ENCODE results near the gene C10orf120. TPM values are rescaled to one million over a fixed set of nuclear protein-coding genes. Genes with fewer than 3 reads are reported as not detected.

C10orf120 gene
- total and polyA plus RNA-seq, 10 donors = not detected

- H3K27me3 ChIP-seq (replicated peaks in 1 of 7) = no peaks in the 10 kb centered on the region
- H3K4me3 ChIP-seq = no peak overlapping the region
- WGBS, 5 donors = 36 to 46% (median 38%) methylated on average over 2 of the region's 2 CpGs
- intact Hi-C loops (cut with DNase I; ENCODE audit: low total_unique reads) = no loop called here
- DNase-seq = no peak
- TF ChIP-seq POLR2AphosphoS5 (IDR thresholded peaks at IDR 0.05) (no peak), CTCF (IDR thresholded peaks at IDR 0.05 in 8 of 11, conservative IDR thresholded peaks at IDR 0.05 in 3 of 11) (no peak), POLR2A (IDR thresholded peaks at IDR 0.05) (no peak)
- H3K9me3 ChIP-seq = no peaks in the 10 kb centered on the region
- H3K27ac ChIP-seq = no peak overlapping the region
- no peaks in the 10 kb centered on the region for H3K4me1 ChIP-seq
- no peaks in the 10 kb centered on the region for H3K36me3 ChIP-seq
These were observed 2.0 kb upstream of the C10orf120 start for GRCh38 chr10:122701652-122702051.

GRCh38 chr10:122696687-122697086, 3.0 kb downstream of the C10orf120 start:
- no peak for TF ChIP-seq POLR2A (IDR thresholded peaks at IDR 0.05)
- TF ChIP-seq POLR2AphosphoS5 (IDR thresholded peaks at IDR 0.05) = no peak
- TF ChIP-seq CTCF (IDR thresholded peaks at IDR 0.05 in 8 of 11, conservative IDR thresholded peaks at IDR 0.05 in 3 of 11) = no peak
- Histone ChIP-seq H3K36me3 (no peaks in the 10 kb centered on the region), H3K4me3 (no peak overlapping the region), H3K27ac (no peak overlapping the region), H3K9me3 (no peaks in the 10 kb centered on the region), H3K4me1 (no peaks in the 10 kb centered on the region), H3K27me3 (replicated peaks in 1 of 7) (peaks cover 0 to 3% (median 0%) of the 10 kb centered on the region in 7 donors)
- WGBS, 5 donors = 79 to 97% (median 86%) methylated on average over 1 of the region's 1 CpG
- no peak for DNase-seq
- intact Hi-C loops (cut with DNase I; ENCODE audit: low total_unique reads) = no loop called here

- DNase-seq = no peak
- H3K27me3 ChIP-seq (replicated peaks in 1 of 7) = peaks cover 0 to 6% (median 0%) of the 10 kb centered on the region in 7 donors
- H3K4me3 ChIP-seq = no peak overlapping the region
- no peak overlapping the region for H3K27ac ChIP-seq
- peaks cover 0 to 4% (median 0%) of the 10 kb centered on the region in 6 donors for H3K4me1 ChIP-seq
- WGBS, 5 donors = 57 to 86% (median 84%) methylated on average over 5 of the region's 5 CpGs
- intact Hi-C loops (cut with DNase I; ENCODE audit: low total_unique reads) = no loop called here
- no peak for TF ChIP-seq POLR2A (IDR thresholded peaks at IDR 0.05)
- TF ChIP-seq CTCF (IDR thresholded peaks at IDR 0.05 in 8 of 11, conservative IDR thresholded peaks at IDR 0.05 in 3 of 11) = no peak
- H3K36me3 ChIP-seq = no peaks in the 10 kb centered on the region
- no peaks in the 10 kb centered on the region for H3K9me3 ChIP-seq
These were observed 6.9 kb downstream of the C10orf120 start for GRCh38 chr10:122692744-122693143.

- WGBS, 5 donors = 80 to 86% (median 81%) methylated on average over 6 of the region's 6 CpGs
- H3K27ac ChIP-seq = peak overlapping the region in 6 of 8 donors; percentile 29 to 61 (median 38)
- intact Hi-C loops (cut with DNase I; ENCODE audit: low total_unique reads) = no loop called here
These were observed 10.4 kb downstream of the C10orf120 start for GRCh38 chr10:122689146-122689820.

More at GRCh38 chr10:122689146-122689820, 10.4 kb downstream of the C10orf120 start:
- no peak for DNase-seq
- TF ChIP-seq POLR2AphosphoS5 (IDR thresholded peaks at IDR 0.05) (no peak), POLR2A (IDR thresholded peaks at IDR 0.05) (no peak), CTCF (IDR thresholded peaks at IDR 0.05 in 8 of 11, conservative IDR thresholded peaks at IDR 0.05 in 3 of 11) (no peak)
- Histone ChIP-seq H3K4me3 (no peak overlapping the region), H3K27me3 (replicated peaks in 1 of 7) (peaks cover 0 to 19% (median 0%) of the 10 kb centered on the region in 7 donors), H3K4me1 (peaks cover 0 to 4% (median 0%) of the 10 kb centered on the region in 6 donors), H3K36me3 (no peaks in the 10 kb centered on the region), H3K9me3 (no peaks in the 10 kb centered on the region)
